Measurements from ENCODE around the gene MOGAT1. TPM values are rescaled to one million over a fixed set of nuclear protein-coding genes. Genes with fewer than 3 reads are reported as not detected.

Gene MOGAT1
- total RNA-seq, 1 experiment from 2014 or later, result 51.2 TPM

- no peak for DNase-seq
- no peak for TF ChIP-seq CTCF (IDR thresholded peaks at IDR 0.05; ENCODE audit: unreplicated experiment)
- intact Hi-C loops (cut with micrococcal nuclease; ENCODE audit: unreplicated experiment), result no loop called here
- Mint-ChIP-seq H3K27me3 (ENCODE audit: unreplicated experiment) (no peaks in the 10 kb centered on the region), H3K4me1 (ENCODE audit: low read depth, unreplicated experiment) (peaks cover 8% of the 10 kb centered on the region), H3K27ac (ENCODE audit: unreplicated experiment) (no peak overlapping the region), H3K9me3 (ENCODE audit: low read depth, unreplicated experiment) (no peaks in the 10 kb centered on the region), H3K36me3 (ENCODE audit: insufficient read depth, unreplicated experiment) (peaks cover 35% of the 10 kb centered on the region), H3K4me3 (ENCODE audit: low read depth, unreplicated experiment) (no peak overlapping the region)
- no TSS peak for BruUV-seq (replicated peaks)
- CTCF ChIA-PET, result interaction anchor here (0.7 kb wide), 1 partner anchor 312 kb away, joined by 3 read pairs; no protein-coding TSS in a partner anchor
Measured at GRCh38 chr2:222728621-222729020, 57.2 kb downstream of the MOGAT1 start.

- Mint-ChIP-seq H3K4me1 (ENCODE audit: low read depth, unreplicated experiment) (peaks cover 23% of the 10 kb centered on the region), H3K4me3 (ENCODE audit: low read depth, unreplicated experiment) (no peak overlapping the region), H3K27me3 (ENCODE audit: unreplicated experiment) (no peaks in the 10 kb centered on the region), H3K36me3 (ENCODE audit: insufficient read depth, unreplicated experiment) (peaks cover 32% of the 10 kb centered on the region), H3K27ac (ENCODE audit: unreplicated experiment) (no peak overlapping the region), H3K9me3 (ENCODE audit: low read depth, unreplicated experiment) (no peaks in the 10 kb centered on the region)
- CTCF ChIA-PET, result interaction anchor here (0.8 kb wide), 1 partner anchor 28 kb away, joined by 10 read pairs; no protein-coding TSS in a partner anchor
- TF ChIP-seq CTCF (IDR thresholded peaks at IDR 0.05; ENCODE audit: unreplicated experiment), result no peak
- DNase-seq, result no peak
- BruUV-seq (replicated peaks), result no TSS peak
- intact Hi-C loops (cut with micrococcal nuclease; ENCODE audit: unreplicated experiment), result no loop called here
Measured at GRCh38 chr2:222730366-222730999, 59.0 kb downstream of the MOGAT1 start.

GRCh38 chr2:222731201-222731621 is 59.8 kb downstream of the MOGAT1 start:
- H3K27ac Mint-ChIP-seq (ENCODE audit: unreplicated experiment), result no peak overlapping the region
- TF ChIP-seq CTCF (IDR thresholded peaks at IDR 0.05; ENCODE audit: unreplicated experiment), result no peak
- BruUV-seq (replicated peaks), result no TSS peak
- peaks cover 28% of the 10 kb centered on the region for H3K36me3 Mint-ChIP-seq (ENCODE audit: insufficient read depth, unreplicated experiment)
- H3K4me3 Mint-ChIP-seq (ENCODE audit: low read depth, unreplicated experiment), result no peak overlapping the region
- H3K9me3 Mint-ChIP-seq (ENCODE audit: low read depth, unreplicated experiment), result no peaks in the 10 kb centered on the region
- peaks cover 23% of the 10 kb centered on the region for H3K4me1 Mint-ChIP-seq (ENCODE audit: low read depth, unreplicated experiment)
- intact Hi-C loops (cut with micrococcal nuclease; ENCODE audit: unreplicated experiment), result no loop called here
- DNase-seq, result no peak
- CTCF ChIA-PET, result interaction anchor here (0.7 kb wide), 1 partner anchor 58 kb away, joined by 4 read pairs; no protein-coding TSS in a partner anchor
- H3K27me3 Mint-ChIP-seq (ENCODE audit: unreplicated experiment), result no peaks in the 10 kb centered on the region

GRCh38 chr2:222732489-222733178 is 61.2 kb downstream of the MOGAT1 start:
- Mint-ChIP-seq H3K36me3 (ENCODE audit: insufficient read depth, unreplicated experiment) (peaks cover 18% of the 10 kb centered on the region), H3K9me3 (ENCODE audit: low read depth, unreplicated experiment) (no peaks in the 10 kb centered on the region), H3K27me3 (ENCODE audit: unreplicated experiment) (no peaks in the 10 kb centered on the region), H3K27ac (ENCODE audit: unreplicated experiment) (no peak overlapping the region), H3K4me1 (ENCODE audit: low read depth, unreplicated experiment) (peaks cover 23% of the 10 kb centered on the region), H3K4me3 (ENCODE audit: low read depth, unreplicated experiment) (no peak overlapping the region)
- TF ChIP-seq CTCF (IDR thresholded peaks at IDR 0.05; ENCODE audit: unreplicated experiment), result no peak
- DNase-seq, result no peak
- CTCF ChIA-PET, result no interaction called here
- intact Hi-C loops (cut with micrococcal nuclease; ENCODE audit: unreplicated experiment), result no loop called here
- no TSS peak for BruUV-seq (replicated peaks)
